Measurements from ENCODE around the gene GNG5. TPM values are rescaled to one million over a fixed set of nuclear protein-coding genes. Genes with fewer than 3 reads are reported as not detected.

Gene GNG5
- total RNA-seq, 1 donor from 2014 or later = 112 TPM

- Mint-ChIP-seq H3K9me3 (ENCODE audit: low read depth) (no peaks in the 10 kb centered on the region), H3K27ac (ENCODE audit: unreplicated experiment) (no peak overlapping the region)
- no peak for TF ChIP-seq CTCF (IDR thresholded peaks at IDR 0.05)
These were observed 32.2 kb upstream of the GNG5 start for GRCh38 chr1:84538599-84538998.

GRCh38 chr1:84525779-84526178 lies 19.4 kb upstream of the GNG5 start:
- TF ChIP-seq CTCF (IDR thresholded peaks at IDR 0.05) = no peak
- no peaks in the 10 kb centered on the region for H3K4me1 Mint-ChIP-seq (ENCODE audit: low read depth)
- no peaks in the 10 kb centered on the region for H3K27me3 Mint-ChIP-seq (ENCODE audit: low read depth)
- H3K36me3 Mint-ChIP-seq (ENCODE audit: low read depth) = peaks cover 4% of the 10 kb centered on the region
- H3K9me3 Mint-ChIP-seq (ENCODE audit: low read depth) = peaks cover 3% of the 10 kb centered on the region
- no peak overlapping the region for H3K27ac Mint-ChIP-seq (ENCODE audit: unreplicated experiment)
- DNase-seq (ENCODE audit: low spot score) = no peak
- H3K4me3 Mint-ChIP-seq (ENCODE audit: unreplicated experiment) = no peak overlapping the region

More at GRCh38 chr1:84538599-84538998, 32.2 kb upstream of the GNG5 start:
- Mint-ChIP-seq H3K4me3 (ENCODE audit: unreplicated experiment) (no peak overlapping the region), H3K36me3 (ENCODE audit: low read depth) (peaks cover 15% of the 10 kb centered on the region), H3K27me3 (ENCODE audit: low read depth) (no peaks in the 10 kb centered on the region), H3K4me1 (ENCODE audit: low read depth) (peaks cover 14% of the 10 kb centered on the region)
- DNase-seq (ENCODE audit: low spot score) = no peak

GRCh38 chr1:84524590-84524989 lies 18.2 kb upstream of the GNG5 start:
- no peaks in the 10 kb centered on the region for H3K4me1 Mint-ChIP-seq (ENCODE audit: low read depth)
- no peak for DNase-seq (ENCODE audit: low spot score)
- H3K36me3 Mint-ChIP-seq (ENCODE audit: low read depth) = peaks cover 4% of the 10 kb centered on the region
- no peak overlapping the region for H3K4me3 Mint-ChIP-seq (ENCODE audit: unreplicated experiment)
- no peak overlapping the region for H3K27ac Mint-ChIP-seq (ENCODE audit: unreplicated experiment)
- no peak for TF ChIP-seq CTCF (IDR thresholded peaks at IDR 0.05)
- no peaks in the 10 kb centered on the region for H3K27me3 Mint-ChIP-seq (ENCODE audit: low read depth)
- peaks cover 3% of the 10 kb centered on the region for H3K9me3 Mint-ChIP-seq (ENCODE audit: low read depth)

DNA sequence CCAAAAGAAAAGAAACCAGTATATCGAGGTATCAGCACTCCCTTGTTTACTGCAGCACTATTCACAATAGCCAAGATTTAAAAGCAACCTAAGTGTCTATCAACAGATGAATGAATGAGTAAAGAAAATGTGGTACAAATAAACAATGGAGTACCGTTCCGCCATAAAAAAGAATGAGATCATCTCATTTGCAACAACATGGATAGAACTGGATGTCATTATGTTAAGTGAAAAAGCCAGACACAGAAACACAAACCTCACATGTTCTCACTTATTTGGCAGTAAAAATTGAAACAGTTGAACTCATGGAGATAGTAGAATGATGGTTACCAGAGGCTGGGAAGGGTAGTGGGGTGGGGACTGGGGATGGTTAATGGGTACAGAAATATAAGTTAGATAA lies 4.3 kb upstream of the GNG5 start:
- H3K4me3 Mint-ChIP-seq (ENCODE audit: unreplicated experiment) = no peak overlapping the region
- peaks cover 10% of the 10 kb centered on the region for H3K36me3 Mint-ChIP-seq (ENCODE audit: low read depth)
- peaks cover 11% of the 10 kb centered on the region for H3K4me1 Mint-ChIP-seq (ENCODE audit: low read depth)
- H3K27me3 Mint-ChIP-seq (ENCODE audit: low read depth) = no peaks in the 10 kb centered on the region
- no peak for DNase-seq (ENCODE audit: low spot score)
- TF ChIP-seq CTCF (IDR thresholded peaks at IDR 0.05) = no peak
- H3K27ac Mint-ChIP-seq (ENCODE audit: unreplicated experiment) = no peak overlapping the region
- H3K9me3 Mint-ChIP-seq (ENCODE audit: low read depth) = peaks cover 14% of the 10 kb centered on the region

GRCh38 chr1:84510165-84510564 lies 3.8 kb upstream of the GNG5 start:
- no peak for TF ChIP-seq CTCF (IDR thresholded peaks at IDR 0.05)
- Mint-ChIP-seq H3K4me3 (ENCODE audit: unreplicated experiment) (no peak overlapping the region), H3K27me3 (ENCODE audit: low read depth) (no peaks in the 10 kb centered on the region), H3K36me3 (ENCODE audit: low read depth) (peaks cover 10% of the 10 kb centered on the region), H3K27ac (ENCODE audit: unreplicated experiment) (no peak overlapping the region), H3K9me3 (ENCODE audit: low read depth) (peaks cover 14% of the 10 kb centered on the region), H3K4me1 (ENCODE audit: low read depth) (peaks cover 11% of the 10 kb centered on the region)
- no peak for DNase-seq (ENCODE audit: low spot score)

All from chondrocyte (in vitro differentiated cells).